D341Med (cell line): Measurements from ENCODE around the gene DNAJC2.
"Not testable (repeated sequence)": the region's sequence is repeated elsewhere in the genome, so short reads cannot be mapped to it uniquely, and the experiment has no call there.

Experiments
- DNase-seq: peaks from one replicate; pipeline ENCODE4 v3.0.0; 2012; ENCODE audit warnings: low spot score

DNAJC2 gene

GRCh38 chr7:103266229-103266628 is 78.3 kb downstream of the DNAJC2 start:
- not testable (repeated sequence) for DNase-seq

GRCh38 chr7:103264054-103264453 is 80.5 kb downstream of the DNAJC2 start:
- not testable (repeated sequence) for DNase-seq
